Body of pancreas (tissue), 4 donors: ENCODE data around the gene MRAP2.

Experiments used
- CTCF ChIP-seq, 7 experiments: fragments of 450-650 bp in 4 of 7; fragments of 200-600 bp in 3 of 7; sonication (generic) in 3 of 7; IDR thresholded peaks; one replicate each; pipeline ENCODE4 v1.5.1; 2016 to 2019; ENCODE audit warnings: antibody characterized with exemption in 7 of 7
- POLR2A ChIP-seq, 3 donors: fragments of 450-650 bp; IDR thresholded peaks; one replicate each; pipeline ENCODE4 v1.6.1; 2016; ENCODE audit warnings: antibody characterized with exemption in 3 of 3, mild to moderate bottlenecking in 2 of 3

DNA sequence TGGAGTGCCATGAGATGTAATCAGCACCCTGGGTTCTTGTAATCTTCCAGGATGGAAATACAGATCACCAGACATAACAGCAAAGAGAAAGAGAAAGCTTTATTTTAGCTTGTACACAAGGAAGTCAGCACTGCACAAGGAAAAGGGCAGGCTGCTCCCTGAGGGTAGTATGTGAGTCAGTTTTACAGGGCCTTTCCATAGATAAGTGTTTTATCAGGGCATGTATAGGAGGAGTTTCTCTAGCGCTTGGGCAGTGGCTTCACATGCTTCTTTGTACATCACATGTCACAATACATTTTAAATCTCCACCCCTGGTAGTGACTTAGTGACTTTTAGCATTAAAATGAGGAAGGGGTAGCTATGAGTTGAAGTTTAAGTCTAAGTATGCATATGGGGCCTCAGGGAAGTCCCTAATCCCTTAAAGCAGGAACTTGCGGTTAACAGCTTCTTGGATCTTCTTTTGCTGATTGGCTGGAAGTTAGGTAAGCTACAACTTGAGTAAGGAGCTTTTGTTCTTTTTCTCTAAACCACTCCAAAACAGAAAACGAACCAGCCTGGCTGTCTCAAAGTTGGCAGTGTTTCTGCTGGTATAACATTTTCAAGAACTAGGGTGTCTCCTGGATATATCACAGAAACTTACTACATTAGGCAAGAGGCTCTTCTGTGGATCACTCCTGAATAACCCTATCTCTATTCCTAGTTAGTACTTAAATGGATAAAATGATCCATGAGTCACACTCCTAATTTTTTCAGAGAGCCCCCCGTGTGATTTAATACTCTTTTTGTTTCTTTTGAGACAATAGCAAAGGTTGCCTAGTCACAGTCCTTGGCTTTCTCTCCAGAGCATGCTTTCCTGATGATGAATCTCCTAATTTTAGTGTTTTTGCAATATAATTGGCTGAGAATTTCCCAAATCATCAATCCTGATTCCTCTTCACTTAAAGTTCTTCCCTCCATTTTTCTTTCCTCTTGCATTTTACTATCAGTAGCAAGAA, 60.2 kb downstream of the MRAP2 start:
- TF ChIP-seq CTCF (IDR thresholded peaks at IDR 0.05) = no peak
- no peak for TF ChIP-seq POLR2A (IDR thresholded peaks at IDR 0.05)
